GM10266 (cell line): ENCODE measurements around the gene DNAJB14.
A peak's percentile ranks its signal among the peaks of the same experiment; 100 is the strongest.

Source experiments
- DNase-seq: peaks from one replicate; pipeline ENCODE4 v3.0.0; 2012; ENCODE audit errors: extremely low spot score
- CTCF ChIP-seq: IDR thresholded peaks from 2 replicates; pipeline ENCODE4 v1.5.1; 2012; ENCODE audit warnings: mild to moderate bottlenecking, low read depth; ENCODE audit not compliant: control insufficient read depth, insufficient read depth; ENCODE audit errors: missing control alignments

Gene DNAJB14

GRCh38 chr4:99946356-99947189 is at the start of gene DNAJB14:
TSS of gene DNAJB14 (minus strand) at chr4:99946618. CDS start at chr4:99946571, 47 bp downstream.
- DNase-seq, result peak; percentile 85
- no peak for TF ChIP-seq CTCF

GRCh38 chr4:99991741-99992140 is 45.3 kb upstream of the DNAJB14 start:
- no peak for DNase-seq
- no peak for TF ChIP-seq CTCF

- no peak for DNase-seq
Observed at GRCh38 chr4:99987681-99988080, 41.3 kb upstream of the DNAJB14 start.

GRCh38 chr4:99986792-99987191 is 40.4 kb upstream of the DNAJB14 start:
- no peak for TF ChIP-seq CTCF
- DNase-seq, result no peak

More at GRCh38 chr4:99987681-99988080, 41.3 kb upstream of the DNAJB14 start:
- no peak for TF ChIP-seq CTCF

GRCh38 chr4:99983289-99983943 is 37.0 kb upstream of the DNAJB14 start:
- no peak for DNase-seq
- TF ChIP-seq CTCF, result no peak

- TF ChIP-seq CTCF, result no peak
- no peak for DNase-seq
Observed at GRCh38 chr4:99979872-99980271, 33.5 kb upstream of the DNAJB14 start.
